GM18870 (cell line): ENCODE results near the gene TRMU.
"Not testable (repeated sequence)": the region's sequence is repeated elsewhere in the genome, so short reads cannot be mapped to it uniquely, and the experiment has no call there.

Experiments
- ATAC-seq: cut with Tn5 transposase; IDR thresholded peaks from one replicate; pipeline ENCODE4 v1.9.1; 2021; ENCODE audit warnings: moderate library complexity; ENCODE audit not compliant: unreplicated experiment

Gene TRMU

GRCh38 chr22:46299101-46299500 lies 36.4 kb upstream of the TRMU start:
- no peak for ATAC-seq

GRCh38 chr22:46300491-46300890 lies 35.0 kb upstream of the TRMU start:
- ATAC-seq: no peak

GRCh38 chr22:46303347-46303965 lies 32.1 kb upstream of the TRMU start:
- ATAC-seq: no peak

- no peak for ATAC-seq
Observed at GRCh38 chr22:46308283-46308988, 27.1 kb upstream of the TRMU start.

- no peak for ATAC-seq
Observed at GRCh38 chr22:46309526-46310085, 25.9 kb upstream of the TRMU start.

- no peak for ATAC-seq
Observed at GRCh38 chr22:46312056-46312455, 23.5 kb upstream of the TRMU start.

- not testable (repeated sequence) for ATAC-seq
Observed at GRCh38 chr22:46312848-46313247, 22.7 kb upstream of the TRMU start.

- no peak for ATAC-seq
Observed at GRCh38 chr22:46315976-46316375, 19.5 kb upstream of the TRMU start.

GRCh38 chr22:46317646-46318045 lies 17.9 kb upstream of the TRMU start:
- ATAC-seq: no peak

GRCh38 chr22:46318576-46318975 lies 16.9 kb upstream of the TRMU start:
- no peak for ATAC-seq

- ATAC-seq: no peak
Observed at GRCh38 chr22:46319319-46319718, 16.2 kb upstream of the TRMU start.

- no peak for ATAC-seq
Observed at GRCh38 chr22:46320166-46320710, 15.3 kb upstream of the TRMU start.

GRCh38 chr22:46320716-46321386 lies 14.7 kb upstream of the TRMU start:
- no peak for ATAC-seq

GRCh38 chr22:46322711-46323110 lies 12.8 kb upstream of the TRMU start:
- ATAC-seq: no peak

GRCh38 chr22:46323162-46323561 lies 12.4 kb upstream of the TRMU start:
- no peak for ATAC-seq

- ATAC-seq: no peak
Observed at GRCh38 chr22:46326066-46326680, 9.3 kb upstream of the TRMU start.

GRCh38 chr22:46327691-46328465 lies 7.6 kb upstream of the TRMU start:
- no peak for ATAC-seq

- ATAC-seq: no peak
Observed at GRCh38 chr22:46328797-46329196, 6.7 kb upstream of the TRMU start.

GRCh38 chr22:46329616-46330015 lies 5.9 kb upstream of the TRMU start:
- ATAC-seq: no peak

GRCh38 chr22:46330426-46330825 lies 5.1 kb upstream of the TRMU start:
- no peak for ATAC-seq
